HG03025 (cell line): ENCODE results near the gene TOX3.

Source experiments
- ATAC-seq: cut with Tn5 transposase; IDR thresholded peaks from one replicate; pipeline ENCODE4 v1.9.1; 2021; ENCODE audit warnings: mild to moderate bottlenecking, moderate library complexity; ENCODE audit not compliant: unreplicated experiment, low FRiP score

Gene TOX3

DNA sequence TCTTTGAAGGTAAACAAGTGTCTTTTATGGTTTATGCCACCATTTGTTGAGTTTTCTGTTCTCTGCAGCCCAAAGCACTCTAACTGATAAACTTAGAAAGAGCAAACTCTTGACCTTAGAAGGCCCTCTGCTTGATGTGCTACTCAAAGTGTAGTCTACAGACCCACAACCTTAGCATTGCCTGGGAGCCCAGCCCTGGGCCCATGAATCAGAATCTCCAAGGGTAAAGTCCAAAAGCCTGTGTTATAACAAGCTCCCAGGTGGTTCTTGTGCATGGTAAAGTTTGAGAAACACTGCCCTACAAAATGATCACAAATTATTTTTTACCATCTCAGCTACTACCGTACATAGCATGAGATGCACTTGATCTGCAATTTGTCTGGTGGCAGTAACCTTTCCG, 6.0 kb downstream of the TOX3 start:
- no peak for ATAC-seq

DNA sequence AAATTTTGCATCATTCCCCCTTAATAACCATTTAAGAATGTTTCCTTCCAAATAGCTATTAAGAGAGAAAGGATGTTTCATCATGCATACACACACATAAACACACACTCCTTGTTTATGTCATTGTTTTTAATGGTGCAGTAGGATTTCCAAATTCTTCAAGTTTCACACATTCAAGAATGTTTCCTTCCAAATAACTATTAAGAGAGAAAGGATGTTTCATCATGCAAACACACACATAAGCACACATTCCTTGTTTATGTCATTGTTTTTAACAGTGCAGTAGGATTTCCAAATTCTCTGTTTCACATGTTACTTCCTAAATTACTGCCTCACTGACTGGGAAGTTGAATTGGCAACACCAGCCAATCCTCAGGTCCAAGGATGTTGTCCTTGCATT, 7.8 kb downstream of the TOX3 start:
- ATAC-seq: no peak

DNA sequence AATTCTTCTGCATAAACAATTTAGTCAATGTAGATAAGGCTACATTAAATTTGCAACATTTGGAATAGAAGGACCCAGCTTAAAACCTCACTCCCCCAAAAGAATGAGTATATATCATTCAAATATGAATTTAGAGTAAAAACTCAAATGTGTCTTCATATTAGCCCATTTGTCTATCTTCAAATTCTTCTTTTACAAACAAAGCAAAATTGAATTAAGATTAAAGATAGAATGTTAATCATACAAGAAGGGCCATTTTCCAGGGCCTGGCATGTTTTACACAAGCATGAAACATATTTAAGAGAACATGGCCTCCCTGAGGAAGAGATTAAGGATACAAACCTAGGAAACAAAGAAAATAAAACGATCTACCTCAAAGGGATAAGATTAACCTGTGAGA, 8.4 kb downstream of the TOX3 start:
- no peak for ATAC-seq

DNA sequence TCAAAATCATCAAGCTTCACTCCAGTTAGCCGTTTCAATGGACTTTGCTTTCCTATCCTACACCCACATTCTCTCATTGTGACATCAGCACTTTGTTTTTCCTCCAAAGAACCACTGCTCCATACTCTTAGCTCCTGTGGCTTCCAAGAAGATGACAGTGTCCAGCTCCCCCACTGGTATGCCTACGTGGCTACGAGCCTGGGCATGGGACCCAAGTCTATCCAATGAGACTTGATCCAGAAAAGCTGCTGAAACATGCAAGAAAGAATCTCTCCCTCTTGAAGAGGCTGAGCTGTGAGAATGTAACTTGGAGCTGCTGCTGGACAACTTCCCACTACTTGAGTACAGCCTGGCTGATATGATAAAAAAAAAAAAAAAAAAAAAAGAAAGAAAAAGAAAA, 9.4 kb downstream of the TOX3 start:
- ATAC-seq: no peak

DNA sequence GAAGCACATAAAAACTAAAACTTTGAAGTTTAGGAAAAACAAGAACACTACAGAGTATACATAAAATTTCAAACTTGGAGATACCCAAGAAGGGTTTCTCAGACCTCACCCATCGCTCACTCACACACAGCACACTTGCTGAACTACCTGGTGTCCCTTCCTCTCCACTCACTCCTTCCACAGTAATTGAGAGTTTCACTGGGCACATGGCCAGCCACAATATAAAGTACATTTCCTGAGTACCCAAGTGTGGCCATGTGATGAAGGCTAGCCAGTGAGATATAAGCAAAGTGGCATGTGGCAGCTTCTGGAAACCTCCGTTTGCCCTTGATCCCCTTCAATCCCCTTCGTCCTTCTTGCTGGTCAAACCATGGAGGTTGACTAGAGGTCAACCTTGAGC, 11.9 kb downstream of the TOX3 start:
- no peak for ATAC-seq

DNA sequence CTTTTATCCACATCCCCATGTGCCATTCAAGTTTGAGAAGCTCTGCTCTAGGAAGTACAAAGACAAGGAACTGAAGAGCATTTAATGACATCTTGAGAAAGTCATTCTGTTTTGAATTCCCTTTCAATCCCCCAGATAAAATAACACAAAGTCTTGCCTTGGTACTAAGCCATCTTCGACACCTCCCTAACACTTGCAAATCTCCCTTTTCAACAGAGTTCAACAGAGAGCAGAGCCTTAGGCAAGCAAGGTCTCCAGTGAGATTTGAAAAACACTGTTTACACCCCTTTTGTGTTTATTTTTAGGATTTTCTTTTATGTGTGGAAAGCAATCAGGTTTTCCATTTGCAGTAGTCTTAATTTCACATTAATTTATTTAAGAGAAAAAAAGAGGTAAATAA, 13.6 kb downstream of the TOX3 start:
- ATAC-seq: no peak

DNA sequence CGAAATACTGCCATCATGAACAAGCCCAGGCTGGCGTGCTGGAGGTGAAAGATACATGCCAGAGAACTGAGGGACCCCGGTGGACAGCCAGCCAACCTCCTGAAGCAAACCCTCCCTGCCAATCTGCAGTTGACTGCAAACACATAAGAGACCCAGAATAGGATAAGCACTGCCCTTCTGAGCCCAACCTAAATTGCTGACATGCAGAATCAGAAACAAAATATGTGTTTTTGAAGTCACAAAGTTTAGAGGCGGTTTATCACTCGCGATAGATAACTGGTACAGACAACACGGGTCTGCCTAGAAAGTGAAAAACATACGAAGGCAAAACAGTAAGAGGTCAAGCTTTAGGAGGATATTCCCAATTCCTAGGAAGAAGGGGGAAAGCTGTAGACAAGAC, 14.6 kb downstream of the TOX3 start:
- no peak for ATAC-seq

DNA sequence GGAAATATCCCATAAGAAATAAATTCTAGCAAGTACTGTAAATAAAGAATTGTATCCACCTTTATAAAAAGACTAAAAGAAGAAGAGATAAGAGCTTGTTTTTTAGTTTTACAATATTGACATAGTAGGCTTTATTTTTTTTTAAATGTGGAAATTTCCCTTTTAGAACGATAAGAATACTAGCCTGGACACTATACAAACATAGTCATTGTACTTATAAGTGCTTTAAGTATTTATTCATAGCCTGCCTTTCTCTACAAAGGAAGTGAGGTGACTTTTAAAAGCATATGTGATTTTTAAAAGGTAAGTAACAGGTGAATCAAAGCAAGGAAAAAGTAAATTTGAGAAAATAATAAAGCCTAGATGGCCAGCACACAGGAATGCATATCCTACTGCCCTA, 17.7 kb downstream of the TOX3 start:
- no peak for ATAC-seq

DNA sequence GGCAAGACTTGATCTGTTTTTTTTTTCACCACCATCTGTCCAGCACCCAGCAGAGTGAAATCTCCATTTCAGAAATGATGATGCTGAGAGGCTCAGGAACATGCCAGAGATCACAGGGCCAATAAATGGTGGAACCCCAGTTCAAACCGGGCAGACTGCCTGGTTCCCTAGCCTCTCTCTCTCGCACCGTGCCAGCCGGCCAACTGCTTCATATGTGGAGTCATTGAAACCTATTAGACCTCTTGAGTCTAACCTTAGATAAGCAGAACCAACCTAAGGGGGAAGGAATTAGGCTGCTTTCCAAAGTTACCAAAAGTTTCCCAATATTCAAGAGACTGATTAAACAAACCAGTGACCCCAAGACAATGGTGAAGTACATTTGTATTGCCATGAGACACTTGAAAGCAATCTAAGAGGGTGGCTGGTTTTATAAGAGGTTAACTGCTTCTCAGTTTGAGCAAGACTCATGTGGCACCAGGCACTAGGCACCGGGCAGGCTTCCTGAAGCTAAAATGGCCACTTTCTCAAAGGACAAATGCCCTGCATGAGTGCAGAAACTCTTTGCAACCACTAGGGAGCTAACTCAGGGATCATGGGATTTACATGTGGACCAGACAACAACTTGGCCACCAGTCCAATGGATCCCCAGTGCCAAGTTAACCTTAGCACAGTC, 18.4 kb downstream of the TOX3 start:
- ATAC-seq: no peak

DNA sequence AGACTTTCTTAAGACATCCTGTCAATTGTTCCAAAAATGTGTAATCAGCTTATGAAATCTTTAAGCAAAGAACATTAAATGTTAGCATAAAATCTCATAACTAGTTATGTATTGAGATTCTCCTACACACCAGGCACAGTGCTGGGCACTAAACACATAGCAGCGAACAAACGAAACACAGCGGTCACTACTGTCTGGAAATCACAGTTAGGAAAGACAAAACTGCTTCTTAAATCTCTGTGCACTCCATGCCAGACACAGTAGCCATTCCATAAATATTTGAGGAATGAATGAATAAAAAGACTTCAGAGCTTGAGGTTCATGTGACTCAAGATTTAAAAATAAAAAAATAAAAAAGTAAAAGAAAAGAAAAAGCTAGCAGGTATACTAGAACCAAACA, 20.1 kb downstream of the TOX3 start:
- no peak for ATAC-seq

DNA sequence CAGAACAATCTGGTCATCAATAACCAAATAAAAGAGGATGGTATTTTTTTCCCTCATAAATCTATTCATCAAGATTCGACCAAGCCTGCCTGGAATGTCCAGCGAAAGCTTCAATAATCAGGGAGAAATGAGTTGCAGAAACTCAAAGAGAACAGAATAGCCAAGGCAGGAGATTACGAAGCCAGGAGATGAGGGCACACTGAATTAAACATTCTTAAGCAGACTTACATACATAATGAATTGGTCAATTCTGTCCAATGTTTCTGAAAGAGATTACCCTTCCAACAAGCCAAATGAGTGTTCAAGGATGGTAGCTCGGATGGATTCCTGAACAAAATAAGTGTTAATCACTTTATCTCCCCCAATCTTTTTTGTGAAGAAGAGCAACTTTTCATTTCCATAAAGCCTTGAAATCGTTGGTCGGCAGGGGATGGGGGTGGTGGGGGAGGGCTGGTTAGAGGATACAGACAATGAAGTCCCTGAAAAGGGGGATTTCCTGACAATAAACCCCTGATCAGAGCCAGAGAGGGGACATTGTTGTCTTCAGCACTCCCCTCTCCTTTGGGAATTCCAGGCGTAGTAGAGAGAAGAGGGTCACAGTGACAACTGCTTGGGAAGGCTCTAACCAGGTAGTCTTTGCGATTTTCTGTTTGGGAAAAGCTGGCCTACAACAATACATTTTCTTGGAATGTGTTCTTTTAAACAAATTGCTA, 20.7 kb downstream of the TOX3 start:
- no peak for ATAC-seq

DNA sequence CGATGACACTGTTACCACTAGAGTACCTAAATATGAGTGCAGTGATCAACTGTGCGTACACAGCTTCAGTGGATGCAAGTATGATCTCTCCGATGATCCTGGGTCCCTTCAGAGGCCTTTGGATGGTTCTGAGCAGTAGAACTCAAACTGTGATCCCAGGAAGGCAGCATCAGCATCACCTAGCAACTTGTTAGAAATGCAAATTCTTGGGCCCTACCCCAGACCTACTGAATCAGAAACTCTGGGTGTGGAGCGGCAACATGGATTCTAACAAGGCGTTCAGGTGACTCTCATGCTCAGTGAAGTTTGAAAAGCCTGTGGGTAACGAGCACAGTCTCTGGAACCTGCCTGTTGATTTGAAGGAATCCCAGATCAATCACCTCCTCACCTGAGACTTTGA, 25.4 kb downstream of the TOX3 start:
- ATAC-seq: no peak

DNA sequence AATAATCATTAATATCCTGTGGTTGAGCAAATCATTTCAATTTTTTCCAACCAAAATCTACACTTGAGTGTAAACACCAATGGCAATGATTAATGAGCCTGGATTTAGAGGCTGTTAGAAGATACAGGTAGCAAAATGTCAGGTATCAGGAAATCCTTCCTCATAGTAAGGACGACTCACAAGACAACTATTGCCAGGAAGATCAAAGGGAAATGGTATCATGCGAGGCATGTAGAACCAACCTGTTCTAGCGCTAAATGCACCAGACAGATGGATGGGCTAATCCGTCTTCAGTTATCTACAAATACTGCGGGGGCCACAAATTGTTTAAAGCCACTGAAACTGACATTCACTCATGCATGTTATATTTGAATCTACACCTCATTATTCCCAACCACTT, 28.1 kb downstream of the TOX3 start:
- no peak for ATAC-seq

DNA sequence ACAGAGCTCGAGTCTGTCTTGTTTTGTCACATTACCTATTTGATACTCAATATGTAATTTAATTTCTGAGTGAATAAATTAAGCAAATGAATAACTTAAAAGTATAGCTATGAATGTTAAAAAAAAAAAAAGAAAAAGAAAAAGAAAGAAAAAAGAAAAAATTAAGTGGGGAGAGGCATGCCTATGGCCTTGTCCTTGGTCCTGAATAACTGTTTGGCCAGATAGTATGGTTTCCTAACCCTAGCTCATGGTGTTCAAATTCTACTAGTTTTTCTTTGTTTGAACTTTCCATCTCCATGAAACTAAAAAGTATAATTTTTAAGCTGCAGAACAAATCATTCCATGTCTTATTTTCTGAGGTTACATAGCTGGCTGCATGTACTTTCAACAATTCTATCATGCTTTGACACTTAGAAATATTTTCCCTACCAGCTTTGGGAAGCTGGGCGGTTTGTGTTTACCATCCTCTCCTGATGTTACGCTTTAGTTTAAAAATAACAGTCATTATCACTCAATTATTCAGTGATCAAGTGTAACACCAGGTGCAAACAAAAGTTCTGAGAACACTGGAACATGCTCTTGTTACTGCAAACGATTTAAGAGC, 31.8 kb downstream of the TOX3 start:
- ATAC-seq: no peak

DNA sequence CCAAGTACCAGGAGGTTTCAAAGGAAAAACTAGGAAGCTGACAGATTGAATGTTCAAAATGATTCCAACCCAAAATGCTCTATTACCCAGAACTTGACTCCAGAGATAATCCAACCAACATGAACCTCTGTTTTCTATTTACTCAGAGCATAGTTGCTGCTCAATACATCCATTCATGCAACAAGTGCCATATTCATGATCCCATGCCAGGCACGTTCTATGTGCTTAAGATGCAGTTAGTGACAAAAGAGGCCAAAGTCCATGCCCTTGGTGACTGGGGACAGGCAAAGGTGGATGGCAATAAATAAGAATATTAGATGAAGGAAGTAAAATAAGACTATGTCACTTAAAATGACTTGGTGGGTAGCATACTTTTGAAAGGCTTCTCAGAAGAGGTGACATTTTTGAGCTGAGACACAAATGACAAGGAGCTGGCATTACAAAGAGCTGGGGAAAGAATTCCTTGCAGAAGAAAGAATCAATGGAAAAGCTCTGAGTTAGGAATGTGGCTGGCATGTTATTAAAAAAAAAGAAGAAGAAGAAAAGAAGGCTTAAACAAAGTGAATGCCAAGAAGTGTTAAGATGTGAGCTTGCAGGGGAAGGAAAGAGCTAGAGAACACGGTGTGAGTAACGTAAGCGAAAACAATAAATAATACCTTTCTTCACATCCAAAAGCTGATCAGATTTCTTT, 34.5 kb downstream of the TOX3 start:
- ATAC-seq: no peak

DNA sequence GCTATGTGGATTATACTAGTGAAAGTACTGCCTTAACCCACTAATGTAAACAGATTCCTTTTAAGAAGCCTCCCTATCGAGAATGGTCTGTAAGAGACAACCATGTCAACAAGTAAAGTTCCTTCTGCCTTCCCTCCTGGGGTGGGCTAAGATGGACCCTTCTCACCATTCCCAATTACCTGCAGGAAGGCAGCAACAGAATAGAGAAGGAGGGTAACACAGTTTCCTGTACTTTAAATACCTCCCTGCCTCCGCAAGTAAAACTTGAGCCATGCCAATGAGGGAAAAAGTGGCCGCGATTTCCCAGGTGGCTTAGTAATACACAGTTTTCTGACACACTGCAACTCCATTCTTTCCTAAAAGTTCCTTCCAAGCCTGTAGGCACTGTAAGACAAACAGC, 45.2 kb downstream of the TOX3 start:
- ATAC-seq: no peak

DNA sequence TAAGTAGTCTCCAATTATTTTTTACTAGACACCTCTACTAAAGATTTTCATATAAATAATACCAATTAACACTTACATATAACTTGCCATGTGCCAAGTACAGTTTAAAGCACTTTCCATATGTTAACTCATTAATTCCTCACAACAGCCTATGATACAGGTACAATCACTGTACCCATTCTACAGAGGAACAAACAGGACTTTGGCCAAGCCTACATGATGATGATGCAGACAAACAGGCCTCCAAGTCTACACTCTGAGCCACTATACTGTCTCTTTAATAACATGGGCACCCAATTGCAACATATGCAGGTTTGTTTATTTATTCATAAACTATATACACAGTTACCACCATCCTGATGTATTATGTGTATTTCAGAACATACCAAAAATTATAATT, 46.0 kb downstream of the TOX3 start:
- no peak for ATAC-seq

DNA sequence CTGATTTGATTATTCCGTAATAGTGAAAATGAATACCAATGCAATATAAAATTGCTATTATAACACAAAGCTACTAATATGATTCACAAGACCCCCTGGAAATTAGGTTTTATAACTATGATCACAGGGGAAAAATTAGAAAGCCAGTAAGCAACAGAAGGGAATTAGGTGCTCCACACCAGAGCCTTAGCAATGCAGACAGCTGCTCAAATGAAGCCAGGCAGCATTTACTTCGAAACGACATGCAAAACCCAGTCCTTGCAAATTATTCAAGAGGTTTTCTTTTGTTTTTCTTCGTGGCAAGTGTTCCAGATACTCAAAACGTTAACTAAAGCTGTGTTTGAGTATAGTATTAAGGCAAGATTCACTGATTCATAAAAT, 47.9 kb downstream of the TOX3 start:
- ATAC-seq: no peak

DNA sequence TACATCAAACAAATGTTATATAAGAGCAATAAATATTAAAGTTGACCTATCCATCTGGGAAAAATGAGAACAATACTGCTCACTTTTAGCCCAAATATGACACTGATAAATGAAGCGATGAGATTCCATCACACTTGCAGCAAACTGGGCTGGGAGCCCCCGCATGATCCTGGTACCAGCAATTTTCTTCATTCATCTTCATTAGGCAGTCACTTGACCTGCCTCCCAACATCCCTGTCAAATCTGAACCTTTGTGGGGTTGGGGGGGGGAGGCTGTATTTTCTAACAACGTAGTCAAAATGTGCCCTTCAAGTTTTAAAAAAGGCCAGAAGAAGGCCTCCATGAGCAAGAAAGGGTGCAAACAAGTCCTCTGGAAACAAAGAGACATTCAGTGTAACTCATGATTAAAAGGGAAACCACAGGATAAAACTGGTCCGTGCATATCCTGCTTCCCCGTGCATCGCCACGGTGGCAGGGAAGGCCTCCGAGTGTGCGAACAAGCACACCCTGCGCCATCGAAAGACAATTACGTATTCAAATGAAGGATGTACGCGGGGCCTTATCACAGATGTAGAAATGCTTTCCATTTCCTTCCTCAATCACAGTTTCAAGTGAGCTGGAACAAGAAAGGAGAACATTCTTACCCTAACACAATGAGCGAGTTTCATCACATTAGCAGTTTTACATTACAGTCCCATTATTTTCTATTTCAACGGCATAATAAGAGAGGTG, 48.4 kb downstream of the TOX3 start:
- ATAC-seq: no peak

DNA sequence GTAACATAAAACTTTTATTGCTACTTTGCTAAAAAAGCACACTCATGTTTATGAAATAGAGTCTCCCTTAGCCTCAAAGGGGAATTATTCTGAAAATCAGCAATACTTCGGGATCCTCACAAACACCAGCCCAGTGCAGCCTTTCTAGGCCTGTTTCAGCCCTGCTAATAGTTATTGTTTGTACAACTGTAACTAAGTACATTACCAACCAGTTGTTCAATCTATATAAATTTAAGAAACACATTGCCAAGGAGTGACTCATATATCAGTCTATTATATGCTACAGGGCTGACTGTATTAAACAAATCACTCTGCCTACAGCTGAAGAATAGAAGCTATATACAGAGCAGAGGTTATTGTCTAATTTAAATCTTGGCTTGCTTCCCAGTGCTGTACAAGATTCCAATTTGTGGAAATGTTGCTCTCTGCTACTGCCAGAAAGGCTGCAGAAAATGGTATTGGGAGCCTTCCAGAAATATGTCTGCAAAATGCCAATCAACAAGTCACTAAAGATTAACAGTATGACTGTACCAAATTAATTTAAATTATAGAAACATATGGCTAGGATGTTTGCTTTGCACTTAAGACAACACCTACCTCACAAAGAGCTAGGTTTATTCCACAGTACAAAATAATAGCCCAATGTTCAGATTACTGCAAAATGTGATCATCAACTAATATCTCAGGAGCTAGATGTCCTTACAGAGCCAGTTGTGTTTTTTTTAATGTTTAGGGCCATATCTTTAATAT, 49.7 kb downstream of the TOX3 start:
- no peak for ATAC-seq
